Activated naive CD4-positive, alpha-beta T cell treated with anti-CD3 and anti-CD28 coated beads, Interleukin-2, amount 50 U/mL, for 24 hours (primary cell): Measurements from ENCODE around the gene KIF7.

Experiments
- H3K27ac Mint-ChIP-seq: one replicate; pipeline ENCODE4 v1.8.0; 2021; ENCODE audit warnings: mild to moderate bottlenecking, mixed read lengths
- H3K27me3 Mint-ChIP-seq: one replicate; pipeline ENCODE4 v1.8.0; 2021; ENCODE audit warnings: mixed read lengths
- H3K36me3 Mint-ChIP-seq: one replicate; pipeline ENCODE4 v1.8.0; 2021; ENCODE audit warnings: mixed read lengths
- H3K4me1 Mint-ChIP-seq: one replicate; pipeline ENCODE4 v1.8.0; 2021; ENCODE audit warnings: mixed read lengths
- H3K4me3 Mint-ChIP-seq: one replicate; pipeline ENCODE4 v1.8.0; 2021; ENCODE audit warnings: mild to moderate bottlenecking, mixed read lengths
- H3K9me3 Mint-ChIP-seq: one replicate; pipeline ENCODE4 v1.8.0; 2021; ENCODE audit warnings: mixed read lengths

Gene KIF7

DNA sequence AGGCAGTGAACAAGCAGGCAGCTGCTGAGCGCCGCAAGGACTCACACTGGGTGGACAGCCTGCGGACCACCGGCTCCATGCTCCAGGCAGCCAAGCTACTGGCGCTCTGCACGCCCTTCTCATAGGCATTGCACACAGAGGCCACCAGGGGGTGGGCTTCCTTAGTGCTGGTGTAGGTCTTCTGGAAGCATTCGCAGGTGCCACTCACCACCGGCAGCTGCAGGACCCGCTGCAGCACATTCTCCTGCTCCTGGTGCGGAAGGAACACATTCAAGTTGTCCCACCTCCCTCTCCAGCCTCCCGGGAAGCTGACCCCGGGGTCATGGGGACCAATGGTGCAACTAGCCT lies 17.9 kb upstream of the KIF7 start:
- Mint-ChIP-seq H3K27me3 (peaks cover under 1% of the 10 kb centered on the region), H3K36me3 (peaks cover 4% of the 10 kb centered on the region), H3K9me3 (no peaks in the 10 kb centered on the region), H3K27ac (no peak overlapping the region), H3K4me1 (no peaks in the 10 kb centered on the region), H3K4me3 (no peak overlapping the region)

DNA sequence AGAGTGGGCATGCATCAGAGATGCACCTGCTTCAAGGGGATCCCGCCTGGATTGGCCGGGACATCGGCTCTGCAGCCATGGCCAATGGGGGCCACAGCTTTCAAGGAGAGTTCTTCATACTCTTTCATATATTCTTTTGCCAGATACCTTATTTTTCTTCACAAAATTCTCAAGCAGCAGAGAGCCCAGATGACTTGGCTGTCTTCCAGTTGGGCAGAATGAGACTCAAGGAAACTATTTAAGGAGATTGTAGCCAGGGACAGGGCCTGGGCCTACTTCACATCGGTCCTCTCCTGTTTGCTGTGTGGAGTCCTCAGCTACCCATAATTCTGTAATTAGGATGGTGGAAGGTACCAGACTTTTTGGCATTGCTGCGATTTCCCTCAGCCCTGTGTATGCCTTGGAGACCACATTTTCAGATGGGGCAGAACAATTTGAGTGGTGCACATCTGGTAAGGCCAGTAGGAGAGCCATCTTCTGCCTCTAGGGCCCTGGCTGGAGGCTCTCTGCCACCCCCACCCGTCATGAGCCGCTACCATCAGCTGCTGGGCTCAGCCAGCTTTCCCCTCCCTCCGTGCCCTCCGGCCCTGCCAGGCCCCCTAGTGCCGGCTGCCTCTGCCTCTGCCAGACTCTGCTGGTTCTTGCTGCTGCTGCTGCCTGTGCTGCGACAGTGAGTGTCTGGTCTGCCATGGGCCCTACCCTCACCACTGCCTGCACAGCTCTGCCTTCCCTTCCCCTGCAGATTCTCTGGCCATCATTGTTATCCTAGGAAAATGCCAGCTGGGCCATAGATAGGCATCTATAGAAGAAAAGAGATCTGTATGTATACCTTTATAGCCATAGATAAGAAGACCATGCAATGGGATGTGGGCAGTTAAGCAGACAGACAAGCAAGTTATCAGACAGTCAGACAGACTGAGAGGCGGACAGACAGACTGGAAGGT lies 17.2 kb upstream of the KIF7 start:
- Mint-ChIP-seq H3K27ac (no peak overlapping the region), H3K36me3 (peaks cover 6% of the 10 kb centered on the region), H3K4me3 (no peak overlapping the region), H3K4me1 (no peaks in the 10 kb centered on the region), H3K27me3 (peaks cover 3% of the 10 kb centered on the region), H3K9me3 (no peaks in the 10 kb centered on the region)

DNA sequence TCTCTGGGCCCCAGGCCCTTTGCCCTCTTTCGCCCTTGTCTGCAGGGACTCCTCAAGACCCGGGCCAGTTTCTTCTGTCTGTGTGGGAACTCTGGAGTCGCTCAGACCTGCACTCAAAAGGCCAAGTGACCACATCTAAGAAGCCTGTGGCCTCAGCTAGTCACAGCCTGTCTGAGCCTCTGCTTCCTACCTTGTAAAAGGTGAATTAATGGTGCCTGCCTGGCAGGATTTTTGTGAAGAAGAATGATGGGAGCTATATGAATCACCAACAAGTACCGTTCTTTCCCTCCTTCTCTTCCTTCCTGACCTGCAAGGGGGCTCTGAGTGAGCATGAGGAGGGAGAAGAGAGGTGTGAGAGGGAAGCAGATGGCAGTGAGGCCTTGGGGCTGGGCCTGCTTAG lies 16.4 kb upstream of the KIF7 start:
- Mint-ChIP-seq H3K4me3 (no peak overlapping the region), H3K36me3 (peaks cover 6% of the 10 kb centered on the region), H3K27ac (no peak overlapping the region), H3K4me1 (no peaks in the 10 kb centered on the region), H3K27me3 (peaks cover 3% of the 10 kb centered on the region), H3K9me3 (no peaks in the 10 kb centered on the region)

DNA sequence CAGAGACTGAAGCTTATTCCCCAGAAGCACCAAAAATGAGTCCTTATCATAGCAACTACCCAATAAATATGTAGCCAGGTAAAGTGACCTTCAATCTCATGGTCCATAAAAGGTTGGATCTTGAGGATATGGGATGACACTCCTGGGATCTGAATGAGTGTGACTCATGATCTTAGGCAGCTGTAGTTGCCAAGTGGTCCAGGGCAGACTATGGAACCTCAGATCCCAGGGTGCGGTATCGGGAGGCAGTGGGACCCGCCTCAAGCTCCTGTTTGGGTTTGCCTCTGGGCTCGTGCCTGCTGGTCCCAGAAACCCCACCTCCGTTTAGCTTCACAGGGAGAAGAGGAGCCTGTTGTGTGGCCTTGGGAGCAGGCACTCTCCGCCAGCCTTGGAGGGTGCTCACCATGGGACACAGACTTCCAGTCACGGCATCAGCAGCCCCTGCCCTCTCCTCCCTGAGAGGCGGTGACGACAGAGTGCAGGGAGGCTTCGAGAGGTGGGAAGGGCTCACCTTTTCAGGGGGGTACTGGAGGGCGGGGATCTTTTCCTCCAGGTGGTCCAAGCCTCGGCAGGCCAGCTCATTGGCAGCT lies 15.8 kb upstream of the KIF7 start:
- Mint-ChIP-seq H3K27ac (no peak overlapping the region), H3K4me1 (no peaks in the 10 kb centered on the region), H3K4me3 (no peak overlapping the region), H3K36me3 (peaks cover 6% of the 10 kb centered on the region), H3K9me3 (no peaks in the 10 kb centered on the region), H3K27me3 (peaks cover 4% of the 10 kb centered on the region)

DNA sequence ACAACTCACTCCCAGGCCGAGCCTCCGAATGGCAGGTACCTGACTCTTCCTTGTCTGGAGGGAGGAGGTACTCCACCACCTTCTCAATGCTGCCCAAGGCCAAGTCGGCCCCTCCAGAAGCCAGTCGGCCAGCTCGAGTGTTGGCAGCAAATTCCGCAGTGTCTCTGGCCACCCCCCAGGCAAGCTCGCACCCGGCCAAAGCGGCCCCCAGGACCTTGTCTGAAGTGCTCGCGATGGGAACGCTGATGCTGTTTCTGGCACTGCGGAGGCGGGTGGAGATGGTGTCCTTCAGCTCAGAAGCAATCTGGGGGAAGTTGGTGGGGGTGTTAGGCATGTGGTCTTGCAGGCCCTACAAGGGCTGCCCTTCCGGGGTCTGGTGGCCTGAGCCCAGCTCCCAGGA lies 14.7 kb upstream of the KIF7 start:
- Mint-ChIP-seq H3K4me3 (no peak overlapping the region), H3K36me3 (peaks cover 6% of the 10 kb centered on the region), H3K27ac (no peak overlapping the region), H3K9me3 (no peaks in the 10 kb centered on the region), H3K4me1 (no peaks in the 10 kb centered on the region), H3K27me3 (peaks cover 5% of the 10 kb centered on the region)

DNA sequence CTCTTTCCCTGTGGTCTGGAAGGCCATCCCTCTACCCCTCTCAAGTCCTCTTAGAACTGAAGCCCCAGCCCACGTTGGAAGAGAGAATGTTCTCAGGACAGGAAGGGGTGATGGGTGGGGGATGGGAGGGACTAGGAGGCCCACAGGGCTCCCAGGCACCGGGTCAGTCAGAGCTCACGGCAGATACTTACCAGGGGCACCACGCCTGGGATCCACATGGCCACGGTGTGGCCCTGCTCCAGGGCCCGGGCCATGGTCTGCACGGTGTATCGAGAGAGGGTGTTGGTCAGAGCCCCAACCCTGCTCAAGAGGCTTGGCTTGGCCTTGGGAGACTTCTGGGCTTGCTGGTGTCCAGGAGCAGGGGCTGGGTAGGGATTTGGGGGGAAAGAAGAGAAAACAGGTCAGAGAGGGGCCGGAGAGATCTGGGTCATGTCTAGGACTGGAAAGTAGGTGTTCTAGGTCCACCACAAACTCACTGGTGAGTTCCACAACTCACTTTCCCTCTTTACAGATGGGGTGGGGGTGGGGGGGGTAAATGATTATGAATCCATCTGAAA lies 14.1 kb upstream of the KIF7 start:
- Mint-ChIP-seq H3K27ac (no peak overlapping the region), H3K4me3 (no peak overlapping the region), H3K36me3 (peaks cover 6% of the 10 kb centered on the region), H3K9me3 (no peaks in the 10 kb centered on the region), H3K4me1 (no peaks in the 10 kb centered on the region), H3K27me3 (peaks cover 10% of the 10 kb centered on the region)

DNA sequence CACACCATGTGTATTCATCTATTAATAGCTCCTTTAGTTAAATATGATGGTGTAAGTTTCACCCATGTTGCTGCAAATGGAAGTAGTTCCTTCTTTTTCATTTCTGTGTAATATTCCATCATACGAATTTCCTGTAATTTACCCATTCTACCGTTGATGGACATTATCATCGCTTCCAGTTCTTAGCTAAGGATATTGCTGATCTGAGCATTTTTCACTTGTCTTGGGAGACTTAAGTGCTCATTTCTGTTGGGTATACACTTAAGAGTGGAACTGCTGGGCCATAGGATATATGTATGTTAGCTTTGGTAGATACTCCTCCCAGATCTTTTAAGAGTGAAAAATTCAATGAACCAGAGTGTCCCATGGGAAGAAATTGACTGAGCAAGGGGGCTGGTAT lies 12.9 kb upstream of the KIF7 start:
- no peaks in the 10 kb centered on the region for H3K4me1 Mint-ChIP-seq
- no peak overlapping the region for H3K27ac Mint-ChIP-seq
- peaks cover 12% of the 10 kb centered on the region for H3K27me3 Mint-ChIP-seq
- peaks cover 3% of the 10 kb centered on the region for H3K36me3 Mint-ChIP-seq
- no peaks in the 10 kb centered on the region for H3K9me3 Mint-ChIP-seq
- no peak overlapping the region for H3K4me3 Mint-ChIP-seq

DNA sequence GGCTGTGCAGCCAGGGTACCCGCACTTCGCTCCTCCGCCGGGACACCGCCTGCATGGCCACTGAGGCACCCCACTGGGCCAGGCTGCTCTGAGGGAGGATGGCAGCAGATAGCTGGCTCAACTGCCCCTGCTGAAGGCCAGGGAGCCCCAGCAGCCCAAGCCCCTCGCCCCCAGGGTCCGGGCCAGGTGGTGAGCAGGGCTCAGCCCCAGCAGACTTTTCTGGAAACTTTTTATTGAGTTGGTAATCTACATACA lies 12.4 kb upstream of the KIF7 start:
- Mint-ChIP-seq H3K4me1 (no peaks in the 10 kb centered on the region), H3K9me3 (no peaks in the 10 kb centered on the region), H3K4me3 (no peak overlapping the region), H3K27me3 (peaks cover 14% of the 10 kb centered on the region), H3K27ac (peak overlapping the region; percentile 84), H3K36me3 (peaks cover 3% of the 10 kb centered on the region)

DNA sequence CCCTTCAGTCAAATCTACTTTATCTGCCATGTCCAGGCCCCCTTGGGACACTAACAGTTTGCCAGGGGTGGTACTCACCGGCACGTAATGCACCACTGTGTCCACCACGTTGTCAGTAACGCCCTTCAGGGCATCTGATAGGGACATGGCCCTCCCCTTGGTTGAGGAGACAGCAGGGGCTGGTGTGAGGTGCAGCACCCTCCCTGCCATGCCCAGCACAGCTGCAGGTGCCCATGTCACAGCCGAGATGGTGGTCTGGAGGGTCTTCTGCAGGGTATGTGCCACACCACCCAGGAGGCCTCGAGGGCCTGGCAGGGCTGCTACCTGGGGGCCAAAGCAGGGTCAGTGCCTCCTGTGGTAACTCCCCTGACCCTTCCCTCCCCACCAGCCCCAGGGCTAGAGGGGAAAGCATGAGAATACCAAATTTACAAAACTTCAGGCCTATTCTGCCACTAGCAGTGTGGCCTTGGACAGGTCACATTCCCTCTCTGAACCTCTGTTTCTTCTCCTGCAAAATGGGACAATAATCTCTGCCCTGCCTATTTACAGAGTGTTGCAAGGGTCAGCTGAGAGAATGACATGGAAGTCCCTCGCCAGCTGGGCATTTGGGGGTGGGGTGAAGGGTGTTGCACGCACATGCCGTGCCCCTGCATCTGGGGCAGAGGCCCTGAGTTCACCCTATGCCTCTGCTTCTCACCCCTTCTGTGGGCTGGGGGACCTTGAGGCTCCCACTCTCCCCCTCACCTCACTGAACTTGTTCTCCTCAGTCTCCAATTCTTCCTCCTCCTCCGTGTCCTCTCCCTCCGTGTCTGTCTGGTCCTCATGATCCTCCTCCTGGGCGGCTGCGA lies 11.8 kb upstream of the KIF7 start:
- H3K9me3 Mint-ChIP-seq, result no peaks in the 10 kb centered on the region
- peaks cover 3% of the 10 kb centered on the region for H3K36me3 Mint-ChIP-seq
- H3K4me1 Mint-ChIP-seq, result no peaks in the 10 kb centered on the region
- peak overlapping the region; percentile 84 for H3K27ac Mint-ChIP-seq
- no peak overlapping the region for H3K4me3 Mint-ChIP-seq
- peaks cover 18% of the 10 kb centered on the region for H3K27me3 Mint-ChIP-seq

DNA sequence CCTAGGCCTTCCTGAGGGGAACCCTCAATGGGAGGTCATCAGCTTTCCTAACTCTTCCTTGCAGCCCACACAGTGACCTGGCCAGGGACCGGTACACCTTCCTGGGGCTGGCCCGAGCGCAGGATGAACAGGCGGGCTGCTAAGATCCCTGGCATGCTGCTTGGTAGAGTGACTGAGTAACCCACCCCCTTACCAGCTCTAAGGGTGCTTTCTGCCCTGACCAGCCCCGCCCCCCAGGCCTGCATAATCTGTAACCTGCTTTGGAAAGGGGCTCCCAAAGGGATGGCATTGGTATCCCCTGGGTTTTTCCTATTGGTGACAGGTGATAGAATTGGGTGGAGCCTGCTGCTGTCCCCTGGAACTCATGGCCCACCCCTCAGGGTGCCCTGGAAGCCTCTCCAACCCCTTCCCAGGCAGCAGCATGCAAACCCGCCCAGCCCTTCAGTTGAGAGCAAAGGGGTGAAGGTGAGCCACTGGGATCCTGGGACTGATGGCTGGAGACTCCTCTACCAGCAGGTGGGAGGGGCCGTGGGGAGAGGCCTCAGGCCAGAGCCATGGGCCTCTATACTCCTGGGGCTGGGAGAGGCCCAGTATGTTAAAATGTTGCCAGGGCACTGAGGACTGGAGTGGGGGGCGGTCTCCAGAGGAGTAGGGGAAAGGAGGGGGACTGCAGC lies 11.1 kb upstream of the KIF7 start:
- no peaks in the 10 kb centered on the region for H3K4me1 Mint-ChIP-seq
- H3K4me3 Mint-ChIP-seq, result no peak overlapping the region
- no peak overlapping the region for H3K27ac Mint-ChIP-seq
- peaks cover 18% of the 10 kb centered on the region for H3K27me3 Mint-ChIP-seq
- peaks cover 3% of the 10 kb centered on the region for H3K36me3 Mint-ChIP-seq
- H3K9me3 Mint-ChIP-seq, result no peaks in the 10 kb centered on the region

DNA sequence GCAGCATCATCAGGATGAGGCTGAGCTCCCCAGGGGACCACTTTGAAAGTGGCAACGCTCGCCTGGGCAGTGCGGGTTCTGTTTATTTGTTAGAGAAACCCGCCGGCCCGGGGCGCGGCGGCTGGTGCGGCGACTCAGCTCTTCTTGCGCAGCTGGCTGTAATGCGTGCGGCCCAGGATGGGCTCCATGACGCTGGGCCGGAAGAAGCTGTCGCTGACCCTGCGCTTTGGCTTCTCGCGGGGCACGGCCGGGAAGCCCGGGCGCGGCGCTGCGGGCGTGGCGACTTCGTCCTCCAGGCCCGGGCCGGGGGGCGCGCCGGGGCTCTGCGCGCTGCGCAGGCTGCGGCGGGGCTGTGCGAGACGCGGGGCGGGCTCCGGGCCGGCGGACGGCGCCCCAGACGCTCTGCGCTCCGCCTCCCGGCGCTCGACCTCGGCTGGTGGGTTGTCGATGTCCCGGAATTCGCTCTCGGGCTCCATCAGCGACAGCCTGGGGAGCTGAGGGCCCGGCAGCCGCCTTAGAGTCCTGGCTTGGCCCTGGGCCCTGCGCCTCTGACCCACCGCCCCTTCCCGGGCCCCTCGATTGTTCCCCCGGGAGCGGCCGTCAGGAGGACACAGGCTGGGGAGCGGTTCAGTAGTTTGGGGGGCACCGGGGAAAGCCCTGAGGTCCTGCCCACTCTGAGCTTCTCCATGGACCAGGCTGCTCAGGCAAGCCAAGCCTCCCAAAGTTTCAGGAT lies 10.3 kb upstream of the KIF7 start:
- no peak overlapping the region for H3K4me3 Mint-ChIP-seq
- H3K9me3 Mint-ChIP-seq, result no peaks in the 10 kb centered on the region
- H3K27me3 Mint-ChIP-seq, result peaks cover 19% of the 10 kb centered on the region
- H3K4me1 Mint-ChIP-seq, result no peaks in the 10 kb centered on the region
- peaks cover 3% of the 10 kb centered on the region for H3K36me3 Mint-ChIP-seq
- no peak overlapping the region for H3K27ac Mint-ChIP-seq

DNA sequence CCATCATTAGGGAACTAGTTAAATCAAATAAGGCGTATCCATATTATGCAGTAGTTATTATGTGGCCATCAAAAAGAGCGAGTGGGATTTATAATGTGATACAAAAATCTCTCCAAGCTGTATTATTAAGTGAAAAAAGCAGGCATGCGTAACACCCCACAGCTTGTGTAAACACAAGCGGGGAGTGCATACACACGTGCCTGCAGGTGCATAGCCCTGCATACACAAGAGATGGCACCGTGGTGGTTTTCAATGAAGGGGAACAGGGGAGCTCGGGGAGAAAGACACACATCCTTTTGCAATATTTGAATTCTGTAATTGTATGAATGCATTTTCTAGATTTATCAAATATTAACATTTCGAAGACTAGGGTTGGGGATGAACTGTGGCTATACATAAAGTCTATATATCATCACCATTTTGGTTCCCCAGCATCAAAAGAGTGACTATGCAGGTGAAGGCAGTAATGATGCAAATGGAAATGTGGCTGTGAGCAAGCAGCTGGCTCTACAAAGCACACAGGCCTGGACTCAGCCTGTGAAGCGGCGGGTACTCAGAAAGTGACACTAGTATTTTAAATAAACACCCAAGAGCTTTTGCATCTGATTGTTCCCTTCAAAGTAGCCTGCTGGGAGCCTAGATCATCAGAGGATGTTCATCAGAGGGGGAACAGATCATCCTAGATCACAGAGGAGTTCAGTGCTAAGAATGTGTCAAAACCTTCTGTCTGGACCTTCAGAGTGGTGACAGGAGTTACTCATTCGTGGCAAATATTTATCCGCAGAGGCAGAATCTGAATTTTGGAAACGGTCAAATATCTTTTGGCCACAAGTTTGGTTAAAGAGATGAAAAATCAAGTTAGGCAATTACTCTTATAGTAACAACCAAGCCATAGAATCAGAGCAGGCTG lies 9.4 kb upstream of the KIF7 start:
- Mint-ChIP-seq H3K27ac (no peak overlapping the region), H3K27me3 (peaks cover 19% of the 10 kb centered on the region), H3K9me3 (no peaks in the 10 kb centered on the region), H3K4me1 (no peaks in the 10 kb centered on the region), H3K36me3 (peaks cover 3% of the 10 kb centered on the region), H3K4me3 (peak overlapping the region; percentile 34)

DNA sequence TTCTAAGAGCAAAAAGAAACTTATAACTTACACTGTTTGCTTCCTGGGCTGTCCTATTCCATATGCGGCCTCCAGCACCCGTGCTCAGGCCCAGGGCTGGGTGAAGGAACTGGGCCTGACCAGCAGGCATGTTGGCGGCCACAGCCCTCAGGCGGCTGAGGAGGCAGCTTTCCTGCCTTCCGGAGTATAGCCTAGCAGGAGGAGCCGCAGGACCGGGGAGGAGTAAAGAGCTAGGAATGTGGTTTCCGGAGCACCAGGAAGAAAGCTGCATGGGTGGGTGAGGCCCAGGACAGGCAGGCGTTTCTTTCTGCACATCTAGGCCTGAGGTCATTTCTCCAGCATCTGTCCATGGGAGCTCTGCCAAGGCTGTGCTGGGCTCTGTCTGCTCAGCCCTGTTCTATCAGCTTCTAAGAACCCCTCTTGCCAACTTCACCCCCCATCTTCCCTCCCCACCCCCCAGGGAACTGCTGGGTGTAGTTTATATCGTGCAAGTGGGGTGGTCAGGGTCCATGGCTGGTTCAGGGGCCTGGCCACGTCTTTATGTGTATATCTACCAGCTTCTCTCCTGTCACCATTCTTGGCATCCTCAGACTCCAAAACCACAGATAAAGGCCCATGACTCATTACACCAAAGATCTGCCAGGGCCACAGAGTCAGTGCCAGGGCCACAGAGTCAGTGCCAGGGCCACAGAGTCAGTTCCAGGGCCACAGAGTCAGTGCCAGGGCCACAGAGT lies 7.8 kb upstream of the KIF7 start:
- H3K27ac Mint-ChIP-seq, result no peak overlapping the region

More for the DNA sequence above, 7.8 kb upstream of the KIF7 start:
- H3K27me3 Mint-ChIP-seq, result peaks cover 18% of the 10 kb centered on the region
- no peaks in the 10 kb centered on the region for H3K9me3 Mint-ChIP-seq
- H3K4me3 Mint-ChIP-seq, result no peak overlapping the region
- no peaks in the 10 kb centered on the region for H3K4me1 Mint-ChIP-seq
- peaks cover 3% of the 10 kb centered on the region for H3K36me3 Mint-ChIP-seq
